HCEC 1CT (cell line): ENCODE measurements around the gene AQP12A.
"Not testable (repeated sequence)": the region's sequence is repeated elsewhere in the genome, so short reads cannot be mapped to it uniquely, and the experiment has no call there.

ENCODE experiments used
- DNase-seq: peaks from one replicate; pipeline ENCODE4 v3.0.0-alpha.2; 2017

The AQP12A gene, protein sequence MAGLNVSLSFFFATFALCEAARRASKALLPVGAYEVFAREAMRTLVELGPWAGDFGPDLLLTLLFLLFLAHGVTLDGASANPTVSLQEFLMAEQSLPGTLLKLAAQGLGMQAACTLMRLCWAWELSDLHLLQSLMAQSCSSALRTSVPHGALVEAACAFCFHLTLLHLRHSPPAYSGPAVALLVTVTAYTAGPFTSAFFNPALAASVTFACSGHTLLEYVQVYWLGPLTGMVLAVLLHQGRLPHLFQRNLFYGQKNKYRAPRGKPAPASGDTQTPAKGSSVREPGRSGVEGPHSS

DNA sequence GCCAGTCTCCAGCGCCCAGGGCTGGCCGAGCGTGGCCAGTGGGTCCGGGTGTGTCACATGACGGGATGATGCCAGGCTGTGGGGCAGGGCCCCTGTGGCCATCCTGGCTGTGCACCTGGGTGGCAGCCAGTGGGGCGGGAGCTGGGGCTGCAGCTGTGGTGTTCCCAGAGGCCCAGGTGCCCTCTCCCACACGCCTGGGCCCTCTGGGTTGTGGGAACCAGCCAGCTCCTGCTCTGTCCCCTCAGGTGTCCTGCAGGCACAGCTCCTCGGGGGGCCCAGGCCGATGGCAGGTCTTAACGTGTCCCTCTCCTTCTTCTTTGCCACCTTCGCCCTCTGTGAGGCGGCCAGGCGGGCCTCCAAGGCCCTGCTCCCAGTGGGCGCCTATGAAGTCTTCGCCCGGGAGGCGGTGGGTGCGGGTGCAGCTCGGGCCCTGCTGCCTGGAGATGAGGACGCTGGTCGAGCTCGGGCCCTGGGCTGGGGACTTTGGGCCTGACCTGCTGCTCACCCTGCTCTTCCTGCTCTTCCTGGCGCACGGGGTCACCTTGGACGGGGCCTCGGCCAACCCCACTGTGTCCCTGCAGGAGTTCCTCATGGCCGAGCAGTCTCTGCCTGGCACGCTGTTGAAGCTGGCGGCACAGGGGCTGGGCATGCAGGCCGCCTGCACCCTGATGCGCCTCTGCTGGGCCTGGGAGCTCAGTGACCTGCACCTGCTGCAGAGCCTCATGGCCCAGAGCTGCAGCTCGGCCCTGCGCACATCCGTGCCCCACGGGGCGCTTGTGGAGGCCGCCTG is at the start of gene AQP12A:
Gene AQP12A (plus strand): TSS at position 236 of the 790 bp plus-strand sequence. CDS start 48 bp downstream, at position 284.
- DNase-seq: not testable (repeated sequence)

DNA sequence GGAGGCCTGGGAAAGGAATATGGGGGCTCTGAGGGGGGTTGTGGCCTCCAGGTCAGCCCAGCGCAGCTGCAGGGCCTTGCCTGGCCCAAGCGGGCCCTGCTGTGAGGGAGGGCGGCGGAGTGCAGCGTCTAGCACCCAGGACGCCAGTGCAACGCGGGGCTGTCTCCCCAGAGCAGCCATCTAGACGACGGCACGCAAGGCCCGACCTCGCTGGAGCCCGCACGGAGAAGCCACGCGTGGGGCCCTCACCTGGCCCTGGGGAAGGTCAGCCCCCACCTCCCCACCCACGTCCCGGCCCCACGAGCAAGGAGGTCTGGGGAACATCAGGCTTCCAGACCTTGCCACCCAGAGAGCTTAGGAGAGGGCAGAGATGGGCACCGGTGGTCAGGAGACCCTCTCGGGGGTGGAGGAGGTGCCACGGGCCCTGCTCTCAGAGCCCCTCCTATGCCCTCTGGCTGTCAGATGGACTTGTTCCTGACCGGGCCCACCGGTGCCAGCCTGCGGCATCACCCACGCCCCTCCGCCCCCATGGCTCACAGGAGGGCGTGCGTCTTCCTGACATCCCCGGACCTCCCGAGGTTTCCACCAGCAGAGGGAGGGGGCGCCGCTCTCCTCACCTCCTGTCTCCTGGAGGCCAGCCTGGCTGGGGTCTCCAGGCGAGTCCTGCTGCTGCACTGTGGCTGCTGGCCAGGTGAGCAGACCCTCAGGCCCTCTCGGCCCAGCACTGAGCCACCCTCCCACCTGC is 49.4 kb upstream of the AQP12A start:
- no peak for DNase-seq

DNA sequence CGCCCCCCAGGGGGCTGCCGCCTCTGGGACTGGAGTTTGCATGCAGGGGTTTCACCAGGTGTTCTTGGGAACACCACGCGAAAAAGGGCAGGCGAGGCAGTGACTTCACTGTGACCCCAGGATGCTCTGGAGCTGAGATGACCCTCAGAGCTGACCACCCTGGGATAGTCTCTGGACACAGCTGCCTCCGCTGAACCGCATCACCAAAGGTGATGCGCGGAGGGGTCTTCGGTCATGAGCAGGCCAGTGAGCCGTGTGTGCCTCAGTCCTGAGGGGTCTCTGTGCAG is 48.9 kb upstream of the AQP12A start:
- DNase-seq: no peak

DNA sequence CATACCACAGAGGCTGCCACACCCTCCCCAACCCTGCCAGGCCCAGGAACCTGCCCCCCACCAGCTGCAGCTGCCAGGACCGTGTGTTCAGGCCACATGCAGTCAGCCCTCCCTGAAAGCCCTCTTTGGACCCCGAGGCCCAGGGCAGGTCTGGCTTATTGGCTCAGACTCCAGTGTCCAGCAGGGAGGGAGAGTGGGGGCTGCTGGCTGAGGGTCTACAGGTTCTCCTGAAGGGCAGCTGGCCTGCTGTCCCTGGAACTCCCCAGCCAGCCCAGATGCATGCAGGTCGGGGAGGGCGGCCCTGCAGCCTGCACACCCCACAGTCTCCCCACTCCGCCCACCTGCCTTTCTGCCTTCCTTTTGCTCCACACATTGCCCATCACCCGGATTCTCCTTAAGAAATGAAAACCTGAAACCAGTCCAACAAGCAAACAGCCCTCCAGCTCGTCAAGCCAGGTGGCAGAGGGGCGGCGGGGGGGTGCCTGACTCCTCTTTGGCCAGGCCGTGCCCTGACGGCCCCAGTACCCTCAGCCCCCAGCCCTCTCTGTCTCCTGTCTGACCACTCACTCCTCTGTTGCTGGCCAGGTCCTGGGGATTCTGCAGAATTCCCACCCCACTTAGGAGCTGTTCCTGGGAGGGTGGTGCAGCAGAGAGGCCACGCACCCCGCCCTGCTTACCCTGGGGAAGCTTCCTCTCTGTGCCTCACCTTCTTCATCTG is 48.4 kb upstream of the AQP12A start:
- DNase-seq: no peak

DNA sequence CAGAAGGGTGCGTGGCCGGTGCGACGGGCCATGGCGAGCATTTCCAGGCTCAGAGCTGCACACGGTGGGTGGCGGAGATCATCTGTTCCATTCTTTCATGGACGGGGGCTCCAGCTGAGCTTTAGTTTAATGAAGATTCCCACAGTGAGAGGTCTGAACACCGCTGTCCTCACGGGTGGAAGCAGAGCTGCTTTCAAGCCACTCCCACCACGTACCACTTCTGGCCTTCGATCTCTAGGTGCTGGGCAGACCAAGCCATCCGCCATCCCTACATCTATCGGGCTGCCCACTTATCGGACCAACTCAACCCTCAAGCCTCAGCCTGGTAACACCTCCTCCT is 47.9 kb upstream of the AQP12A start:
- no peak for DNase-seq

DNA sequence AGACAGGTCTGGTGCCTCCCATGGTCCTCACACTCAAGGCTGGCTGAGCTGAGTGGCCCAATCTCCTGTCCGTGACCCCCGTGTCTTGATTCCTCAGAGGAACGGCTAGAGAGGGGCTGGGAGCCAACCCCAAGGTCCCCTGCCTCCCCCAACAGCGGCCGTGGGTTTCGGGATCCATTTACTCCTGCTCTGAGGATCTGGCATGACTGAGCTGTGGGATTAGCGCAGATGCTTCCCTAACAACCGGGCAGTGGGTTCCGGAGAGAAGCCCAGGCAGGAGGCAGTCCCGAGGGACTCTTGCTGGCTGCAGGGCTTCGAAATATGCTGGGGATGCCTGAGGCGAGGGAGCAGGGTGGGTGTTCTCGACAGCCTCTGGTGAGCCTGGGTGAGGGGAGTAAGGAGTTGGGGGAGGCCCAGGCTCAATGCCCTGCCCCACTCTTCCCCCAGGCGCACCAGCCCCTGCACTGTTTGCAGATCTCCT is 47.5 kb upstream of the AQP12A start:
- no peak for DNase-seq

DNA sequence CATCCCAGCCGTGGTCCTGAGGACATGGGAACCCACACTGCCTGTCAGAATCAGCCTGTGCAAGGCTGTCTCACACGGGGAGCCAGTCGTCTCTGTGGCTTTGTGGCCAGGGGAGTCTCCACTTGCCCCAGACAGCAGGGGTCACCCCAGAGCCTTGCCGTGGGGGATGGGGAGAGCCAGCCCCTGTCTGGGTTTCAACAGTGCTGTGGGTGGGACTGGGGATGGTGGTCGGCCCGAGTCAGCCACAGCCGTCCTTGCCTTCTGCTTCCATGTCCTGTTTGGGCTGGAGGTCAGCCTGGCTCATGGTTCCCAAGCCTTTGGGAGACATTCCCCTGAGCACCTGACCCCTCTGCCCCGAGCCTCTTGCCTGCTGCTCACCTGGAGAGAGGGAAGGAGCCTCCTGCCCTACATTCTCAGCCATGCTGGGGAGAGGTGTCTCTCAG is 46.8 kb upstream of the AQP12A start:
- no peak for DNase-seq

DNA sequence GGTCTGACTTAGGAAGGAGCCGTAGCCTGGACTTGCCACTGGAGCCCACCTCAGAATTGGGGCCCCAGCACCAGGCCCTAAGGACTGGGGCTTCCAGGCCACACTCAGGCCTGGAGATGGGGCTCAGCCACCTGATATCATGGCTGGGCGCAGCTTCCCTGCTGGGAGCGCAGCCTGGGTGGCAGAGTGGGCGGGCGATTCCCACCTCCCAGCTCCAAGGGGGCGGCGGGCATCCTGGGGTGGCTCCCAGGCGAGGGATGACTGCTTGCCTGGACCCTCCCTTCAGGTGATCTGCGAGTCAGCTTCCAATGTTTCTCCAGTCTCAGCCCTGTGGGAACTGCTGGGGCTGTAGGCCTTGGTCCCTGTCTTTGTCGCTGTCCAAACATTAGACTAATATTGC is 46.3 kb upstream of the AQP12A start:
- DNase-seq: no peak

DNA sequence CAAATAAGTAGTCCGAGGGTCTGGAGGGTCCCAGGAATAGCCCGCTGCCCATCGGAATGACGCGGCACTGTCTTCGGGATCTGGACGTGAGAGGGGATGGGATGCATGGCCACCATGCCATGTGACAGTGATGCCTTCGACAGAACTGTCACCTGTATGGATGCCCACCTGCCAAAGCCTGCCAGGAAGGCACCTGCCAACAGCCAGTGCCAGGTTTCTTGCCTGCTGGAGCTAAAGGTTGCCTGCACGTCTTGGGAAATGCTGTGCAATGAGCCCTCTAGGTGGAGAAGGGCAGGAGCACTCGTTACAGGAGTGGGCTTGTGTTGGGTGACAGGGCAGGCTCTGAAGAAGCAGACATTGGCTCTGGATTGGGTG is 45.9 kb upstream of the AQP12A start:
- DNase-seq: no peak

DNA sequence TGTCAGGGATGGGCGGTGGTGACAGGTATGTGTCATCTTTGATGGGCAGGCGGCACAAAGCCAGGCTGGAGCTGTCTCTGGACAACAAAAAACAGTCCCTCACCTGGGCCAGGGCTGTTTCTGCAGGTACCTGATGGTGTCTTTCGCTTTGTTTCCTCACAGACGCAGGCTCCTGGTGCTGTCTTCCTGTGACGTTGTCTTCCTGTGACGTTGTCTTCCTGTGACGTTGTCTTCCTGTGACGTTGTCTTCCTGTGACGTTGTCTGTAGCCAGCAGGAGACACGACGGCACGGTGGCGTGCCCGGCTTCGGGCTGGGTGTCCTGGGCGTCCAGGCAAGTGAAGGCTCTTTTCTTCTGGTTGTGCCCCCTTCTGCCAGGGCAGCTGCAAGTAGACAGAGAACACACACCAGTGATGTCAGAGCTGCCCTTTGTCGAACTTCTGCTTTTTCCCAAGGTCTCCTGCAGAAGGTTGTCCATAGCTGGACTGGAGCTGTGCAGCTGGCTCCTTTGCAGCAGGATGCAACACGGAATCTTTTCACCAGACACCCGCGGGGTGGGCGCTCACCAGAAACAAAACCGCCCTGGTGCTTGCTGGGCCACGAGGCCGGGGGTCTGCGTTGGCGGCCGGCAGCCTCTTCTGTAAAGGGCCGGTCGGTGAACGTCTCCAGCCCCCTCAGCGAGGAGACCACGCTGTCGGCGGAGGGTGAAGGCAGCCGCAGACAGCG is 45.3 kb upstream of the AQP12A start:
- no peak for DNase-seq

DNA sequence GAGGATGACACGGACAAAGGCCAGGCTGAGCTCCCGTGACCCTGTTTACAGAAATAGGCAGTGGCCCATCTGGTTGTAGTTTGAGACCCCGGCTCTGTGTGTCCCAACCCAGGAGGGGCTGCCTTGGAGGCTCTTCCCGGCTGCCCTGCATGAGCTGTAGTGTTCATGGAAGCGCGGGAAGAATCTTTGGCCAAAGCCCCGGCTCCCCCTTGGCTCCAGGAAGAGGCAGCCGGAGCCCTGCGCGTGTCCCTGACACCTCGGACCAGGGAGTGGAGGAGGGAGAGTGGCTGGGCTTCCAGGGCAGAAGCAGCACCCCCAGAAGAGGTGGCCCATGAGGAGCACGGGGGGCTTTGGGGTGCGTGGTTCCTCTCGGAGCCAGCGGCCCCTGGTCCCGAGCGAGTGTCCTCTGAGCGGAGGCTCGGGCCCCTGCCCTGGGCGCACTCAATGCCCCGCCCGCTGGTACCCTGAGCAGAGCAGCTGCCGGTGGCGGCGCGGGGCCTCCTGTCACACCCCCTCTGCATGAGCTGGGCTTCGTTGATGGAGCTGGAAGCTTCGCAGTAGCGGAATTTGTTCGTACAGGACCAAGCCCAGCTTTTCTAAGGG is 44.7 kb upstream of the AQP12A start:
- no peak for DNase-seq

DNA sequence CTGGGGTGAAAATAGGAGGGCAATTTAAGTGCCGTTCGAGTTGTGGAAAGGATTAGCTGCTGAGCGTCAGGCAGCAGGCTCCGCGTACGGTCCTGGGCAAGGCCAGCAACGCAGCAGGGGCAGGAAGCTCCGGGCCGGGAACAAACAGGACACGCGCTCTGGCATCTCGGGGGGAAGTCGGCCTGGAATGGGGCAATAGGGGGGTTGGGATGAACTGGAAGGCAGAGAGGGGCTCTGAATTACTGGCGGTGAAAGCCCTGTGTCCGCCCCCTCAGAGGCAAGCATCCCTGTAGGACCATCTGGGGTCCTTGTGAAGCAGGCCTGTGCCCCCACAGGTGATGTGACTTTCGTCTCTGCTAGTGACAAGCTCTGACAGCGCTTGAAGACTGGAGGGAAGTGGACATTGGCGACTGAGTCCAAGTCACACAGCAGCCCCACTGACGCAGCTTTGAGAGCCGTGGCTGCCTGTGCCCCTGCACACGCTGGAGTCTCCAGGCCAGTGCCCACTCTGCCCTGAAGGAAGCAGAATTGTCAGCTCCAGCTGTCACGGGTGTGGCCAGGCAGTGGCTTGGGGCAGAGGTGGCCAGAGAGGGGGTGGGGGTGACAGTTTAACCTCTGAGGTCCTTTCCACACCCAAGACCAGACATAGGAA is 44.0 kb upstream of the AQP12A start:
- no peak for DNase-seq

DNA sequence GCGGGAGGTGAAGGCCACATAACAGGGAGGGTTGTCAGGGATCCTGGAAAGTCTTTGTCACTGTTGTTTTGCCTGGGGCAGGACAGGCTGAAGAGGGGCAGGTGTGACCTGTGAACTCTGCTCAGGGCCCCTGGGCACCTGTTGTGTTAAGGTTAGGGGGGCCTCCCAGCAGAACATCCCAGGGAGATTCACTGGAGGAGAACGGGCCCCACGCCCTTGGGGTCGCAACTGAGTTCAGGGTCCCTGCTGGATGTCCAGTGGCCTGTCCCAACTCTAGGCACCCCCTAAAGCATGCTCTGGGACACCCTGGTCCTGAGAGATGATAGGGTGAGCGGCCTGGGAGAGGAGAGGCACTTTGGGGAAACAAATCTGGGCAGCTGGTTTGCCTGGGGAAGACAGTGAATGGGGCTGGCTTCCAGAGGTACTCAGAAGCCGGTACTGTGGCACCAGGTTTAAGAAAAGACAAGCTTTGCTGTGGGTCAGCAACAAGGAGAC is 43.5 kb upstream of the AQP12A start:
- DNase-seq: no peak

DNA sequence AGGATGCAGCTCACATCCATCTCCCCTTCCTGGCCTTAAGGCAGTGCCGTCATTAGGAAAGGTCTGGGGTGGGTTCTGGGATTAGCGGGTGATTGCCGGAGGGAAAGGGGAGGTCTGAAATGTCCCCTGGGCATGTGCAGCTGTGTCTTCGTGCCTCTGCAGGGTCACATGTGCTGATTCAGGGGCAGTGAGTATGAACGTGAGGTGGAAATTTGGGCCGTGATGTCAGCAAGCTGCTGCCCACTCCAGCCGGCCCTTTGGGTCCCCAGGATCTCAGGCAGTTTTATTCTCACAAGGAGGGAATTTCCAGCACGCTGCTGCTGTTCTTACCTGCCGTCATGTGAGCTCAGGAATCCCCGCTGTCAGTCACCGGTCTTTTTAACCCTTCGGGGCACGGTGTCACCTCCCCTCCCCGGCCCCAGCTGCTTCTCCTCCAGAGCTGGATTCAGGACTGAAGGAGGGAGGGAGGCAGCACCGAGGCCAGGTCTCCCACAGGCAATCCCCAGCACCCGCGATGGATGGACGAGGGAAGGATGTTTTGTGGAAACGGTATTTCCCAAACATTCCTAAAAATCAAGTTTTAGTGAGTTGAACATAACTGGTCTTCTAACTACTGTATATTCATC is 42.9 kb upstream of the AQP12A start:
- no peak for DNase-seq

DNA sequence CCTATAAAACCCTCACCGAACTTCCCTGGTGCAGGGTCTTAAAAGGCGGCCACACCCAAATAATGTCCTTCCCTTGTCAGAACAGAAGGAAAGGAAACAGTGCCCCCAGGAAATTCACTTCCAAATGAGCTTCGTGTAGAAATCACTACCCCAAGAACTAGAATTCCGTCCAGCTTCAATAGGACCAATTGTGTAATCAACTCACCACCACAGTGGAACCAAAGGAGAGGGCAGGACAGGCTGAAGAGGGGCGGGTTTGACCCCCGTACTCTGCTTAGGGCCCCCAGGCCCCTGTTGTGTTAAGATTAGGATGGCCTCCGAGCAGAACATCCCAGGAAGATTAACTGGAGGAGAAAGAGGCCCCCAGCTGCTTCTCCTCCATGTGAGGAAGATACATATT is 42.3 kb upstream of the AQP12A start:
- DNase-seq: no peak

DNA sequence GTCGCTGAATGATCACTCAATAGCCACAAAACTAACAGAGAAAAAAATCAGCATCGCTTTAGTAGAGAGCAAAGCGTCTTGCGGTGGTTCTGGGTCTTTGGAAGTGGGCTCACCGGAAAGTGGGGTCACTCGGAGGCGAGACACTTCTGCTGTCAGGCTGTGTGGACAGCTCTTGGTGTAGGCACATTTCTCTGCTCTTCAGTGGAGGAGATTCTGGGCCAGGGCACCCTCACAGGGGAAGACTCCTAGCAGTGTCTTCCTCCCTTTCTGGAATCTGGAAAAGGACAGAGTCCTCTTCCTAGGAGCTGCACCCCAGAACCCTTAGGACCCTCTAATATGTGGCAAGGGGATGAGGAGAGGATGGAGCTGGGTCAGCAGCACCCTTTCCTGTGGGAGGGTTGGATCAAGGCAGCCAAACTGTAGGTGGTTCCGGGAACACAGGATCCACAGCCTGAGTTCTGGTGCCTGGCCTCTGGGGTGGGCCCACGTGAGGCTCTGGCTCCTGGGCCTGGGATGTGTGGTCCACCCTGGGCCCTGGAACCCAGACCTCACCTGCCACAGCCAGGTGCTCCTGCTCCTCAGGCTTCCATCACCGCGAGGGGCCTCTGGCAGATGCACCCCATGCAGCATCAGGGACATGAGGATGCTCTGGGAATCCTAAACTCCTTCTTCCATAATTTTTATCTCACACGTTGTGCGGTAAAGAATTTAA is 41.3 kb upstream of the AQP12A start:
- DNase-seq: no peak

DNA sequence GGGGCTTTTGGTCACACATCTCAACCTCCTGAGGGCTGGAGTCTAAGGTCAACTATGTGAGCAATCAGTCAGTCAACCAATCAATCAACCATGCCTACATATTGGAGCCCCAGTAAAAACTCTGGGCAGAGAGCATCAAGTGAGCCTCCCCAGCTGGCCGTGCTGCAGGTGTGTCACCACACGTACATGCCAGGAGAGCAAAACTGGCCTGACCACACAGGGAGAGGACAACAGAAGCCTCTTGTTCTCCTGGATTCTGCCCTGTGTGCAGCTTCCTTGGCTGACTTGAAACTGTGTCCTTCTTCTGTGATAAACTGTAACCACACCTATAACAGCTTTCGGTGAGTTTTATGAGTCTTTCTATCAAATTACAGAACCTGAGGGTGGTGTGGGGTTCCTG is 40.5 kb upstream of the AQP12A start:
- DNase-seq: no peak

DNA sequence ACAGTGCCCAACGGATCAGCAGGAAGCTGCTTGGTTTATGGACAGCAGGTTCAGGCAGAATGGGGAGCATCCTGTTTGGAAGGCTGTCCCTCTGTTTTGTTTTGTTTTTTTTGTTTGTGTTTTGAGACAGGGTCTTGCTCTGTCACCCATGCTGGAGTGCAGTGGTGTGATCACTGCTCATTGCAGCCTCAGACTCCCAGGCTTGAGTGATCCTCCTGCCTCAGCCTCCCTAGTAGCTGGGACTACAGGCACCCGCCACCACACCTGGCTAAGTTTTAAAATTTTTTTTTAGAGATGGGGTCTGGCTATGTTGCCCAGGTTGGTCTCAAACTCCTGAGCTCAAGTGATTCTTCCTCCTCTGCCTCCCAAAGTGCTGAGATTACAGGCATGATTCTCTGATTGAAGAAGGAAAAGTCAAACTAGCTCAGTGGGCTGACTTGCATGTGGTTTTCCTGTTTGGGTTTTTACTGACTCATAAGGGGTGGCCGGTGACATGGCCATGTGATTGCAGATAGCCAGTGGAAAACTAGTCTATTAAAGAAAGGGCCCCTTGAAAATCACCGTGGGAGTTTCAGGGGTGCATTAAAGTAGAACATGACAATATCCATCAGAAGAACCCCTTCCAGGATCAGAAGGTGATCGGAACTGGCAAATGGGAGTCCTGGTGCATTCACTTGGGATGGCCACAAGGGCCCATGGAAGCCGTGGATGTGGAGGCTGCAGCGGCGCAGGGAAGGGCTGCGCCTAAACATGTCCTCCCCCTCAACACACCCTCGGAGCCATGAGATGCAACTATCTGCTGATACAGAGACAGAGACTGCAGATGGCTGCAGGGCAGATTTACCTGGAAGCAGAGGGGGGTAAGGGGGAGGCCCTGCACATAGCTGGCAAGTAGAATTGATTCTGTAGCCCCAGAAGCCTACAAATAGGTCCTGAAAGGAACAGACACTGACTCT is 35.5 kb upstream of the AQP12A start:
- DNase-seq: peak; percentile 21

DNA sequence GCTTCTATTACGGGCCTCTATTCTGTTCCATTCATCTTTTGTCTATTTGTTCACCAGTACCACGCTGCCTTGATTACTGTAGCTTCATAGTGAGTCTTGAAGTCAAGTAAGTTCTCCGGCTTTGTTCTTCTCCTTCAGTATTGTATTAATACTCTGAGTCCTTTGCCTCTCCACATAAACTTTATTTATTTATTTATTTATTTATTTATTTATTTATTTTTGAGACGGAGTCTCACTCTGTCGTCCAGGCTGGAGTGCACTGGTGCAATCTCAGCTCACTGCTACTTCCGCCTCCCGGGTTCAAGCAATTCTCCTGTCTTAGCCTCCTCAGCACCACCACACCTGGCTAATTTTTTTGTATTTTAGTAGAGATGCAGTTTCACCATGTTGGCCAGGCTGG is 31.8 kb upstream of the AQP12A start:
- DNase-seq: not testable (repeated sequence)
